PFSK-1 (cell line): Measurements from ENCODE around the gene ERBB4.

Experiments
- FOXP2 ChIP-seq: optimal IDR thresholded peaks from 2 replicates; pipeline ENCODE3; 2011; ENCODE audit warnings: borderline replicate concordance, control low read depth, inconsistent platforms; ENCODE audit not compliant: insufficient read depth; ENCODE audit errors: extremely low read length, extremely low read depth
- POLR2AphosphoS5 ChIP-seq: IDR thresholded peaks from 2 replicates; pipeline ENCODE4 v1.6.1; 2012; ENCODE audit warnings: low read depth, mild to moderate bottlenecking, control low read depth, low read length, moderate library complexity
- REST ChIP-seq, 2 experiments: IDR thresholded peaks; 2 replicates each; pipeline versions ENCODE4 v1.6.1 to v1.8.0; 2011 to 2012; ENCODE audit warnings: low read depth in 2 of 2, low read length in 2 of 2, control low read depth in 1 of 2, inconsistent platforms in 1 of 2, mild to moderate bottlenecking in 1 of 2, moderate library complexity in 1 of 2; ENCODE audit not compliant: insufficient read depth in 1 of 2
- SIN3A ChIP-seq: IDR thresholded peaks from 2 replicates; pipeline ENCODE4 v1.6.1; 2012; ENCODE audit warnings: mild to moderate bottlenecking, low read length, moderate library complexity, borderline replicate concordance; ENCODE audit not compliant: insufficient read depth
- TAF1 ChIP-seq: IDR thresholded peaks from 2 replicates; pipeline ENCODE4 v1.6.1; 2012; ENCODE audit warnings: low read length, control low read depth, borderline replicate concordance; ENCODE audit not compliant: insufficient read depth

DNA sequence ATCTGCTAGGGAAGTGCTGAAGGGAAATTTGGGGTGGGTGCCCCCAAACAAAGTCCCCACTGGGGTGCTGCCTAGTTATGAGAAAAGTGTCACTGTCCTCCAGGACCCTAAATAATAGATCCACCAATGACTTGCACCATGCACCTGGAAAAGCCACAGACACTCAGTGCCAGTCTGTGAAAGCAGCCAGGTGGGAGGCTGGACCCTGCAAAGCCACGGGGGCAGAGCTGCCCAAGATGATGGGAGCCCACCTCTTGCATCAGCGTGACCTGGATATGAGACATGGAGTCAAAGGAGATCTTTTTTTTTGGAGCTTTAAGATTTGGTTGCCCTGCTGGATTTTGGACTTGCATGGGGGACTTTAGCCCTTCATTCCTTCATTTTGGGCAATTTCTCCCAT lies 431.6 kb downstream of the ERBB4 start:
- no peak for TF ChIP-seq TAF1
- no peak for TF ChIP-seq FOXP2
- no peak for TF ChIP-seq REST (IDR thresholded peaks at IDR 0.05; ENCODE audit: insufficient read depth in 1 of 2, low read depth in 2 of 2, low read length in 2 of 2)
- no peak for TF ChIP-seq SIN3A
- TF ChIP-seq POLR2AphosphoS5: no peak
